ENCODE measurements around the gene SNX27. TPM values are rescaled to one million over a fixed set of nuclear protein-coding genes. Genes with fewer than 3 reads are reported as not detected.
A peak's percentile ranks its signal among the peaks of the same experiment; 100 is the strongest.

The SNX27 gene
- total RNA-seq (2021), result 50.0 to 56.0 TPM (median 50.3 TPM) in 3 replicates
- percentile 79 among the genes with signal in this experiment for Bru-seq, nascent RNA
- long read RNA-seq, experiment 1, full-length matches to known transcripts, result 25 of 106 reads
- long read RNA-seq, experiment 1, partial matches to known transcripts, result 5 of 106 reads
- long read RNA-seq, experiment 1, other reads (novel, unspliced or antisense), result 76 of 106 reads
- long read RNA-seq, experiment 2, partial matches to known transcripts, result 2 of 24 reads
- long read RNA-seq, experiment 2, other reads (novel, unspliced or antisense), result 22 of 24 reads
- long read RNA-seq, experiment 3, full-length matches to known transcripts, result 2 of 5 reads
- long read RNA-seq, experiment 3, partial matches to known transcripts, result 2 of 5 reads
- long read RNA-seq, experiment 3, other reads (novel, unspliced or antisense), result 1 of 5 reads

- peak within 1 kb of the TSS; percentile 93 for H3K4me3 Mint-ChIP-seq
- ChIA-PET CTCF (interaction anchor here (0.5 to 1.5 kb wide), 6 partner anchors 18 to 253 kb away, joined by 3 to 21 read pairs (median 3); partner anchors contain the start of gene CELF3), POLR2A (interaction anchor here (0.5 to 1.5 kb wide), 6 partner anchors 72 to 238 kb away, joined by 3 to 7 read pairs (median 4); partner anchors contain the start of genes C2CD4D and TUFT1)
- H3K27me3 Mint-ChIP-seq (ENCODE audit: low read depth), result peaks cover 3% of the 10 kb centered on the region; the same call in 1 of the 2 replicates
- H3K27ac Mint-ChIP-seq, result peak within 1 kb of the TSS; percentile 83
- ATAC-seq (peak; percentile 92), DNase-seq (ENCODE audit: low spot score) (peak; percentile 96)
- 0 out of 2 replicates have a peak, but pooled peaks cover 2% of the 10 kb centered on the region for H3K36me3 Mint-ChIP-seq
- H3K4me1 Mint-ChIP-seq, result peaks cover 22% of the 10 kb centered on the region
- no peaks in the 10 kb centered on the region for H3K9me3 Mint-ChIP-seq
- TF ChIP-seq SP1 (CRISPR knock-in tag; conservative IDR thresholded peaks at IDR 0.05) (peak; percentile 93), USF2 (CRISPR knock-in tag; IDR thresholded peaks at IDR 0.05) (peak; percentile 27; the same call in 1 of the 2 replicates), ZNF219 (CRISPR knock-in tag; IDR thresholded peaks at IDR 0.05; ENCODE audit: borderline replicate concordance) (0 out of 2 replicates have a peak, but pooled peaks have one; percentile 22), NR1H2 (CRISPR knock-in tag; IDR thresholded peaks at IDR 0.05) (no peak), PRRX2 (CRISPR knock-in tag; IDR thresholded peaks at IDR 0.05) (no peak), SMAD4 (CRISPR knock-in tag; IDR thresholded peaks at IDR 0.05) (no peak), JAZF1 (CRISPR knock-in tag; IDR thresholded peaks at IDR 0.05) (no peak), NFATC4 (CRISPR knock-in tag; IDR thresholded peaks at IDR 0.05) (no peak), TEAD4 (CRISPR knock-in tag; IDR thresholded peaks at IDR 0.05) (peak; percentile 62), CDX4 (CRISPR knock-in tag; IDR thresholded peaks at IDR 0.05; ENCODE audit: borderline replicate concordance) (no peak), ETV6 (CRISPR knock-in tag; IDR thresholded peaks at IDR 0.05) (peak; percentile 67; the same call in 1 of the 2 replicates), GABPB1 (CRISPR knock-in tag; IDR thresholded peaks at IDR 0.05) (no peak), RORB (CRISPR knock-in tag; IDR thresholded peaks at IDR 0.05) (no peak), NR2C2 (CRISPR knock-in tag; IDR thresholded peaks at IDR 0.05) (peak; percentile 27; the same call in 1 of the 2 replicates), PREB (CRISPR knock-in tag; IDR thresholded peaks at IDR 0.05; ENCODE audit: borderline replicate concordance) (no peak), SMAD3 (CRISPR knock-in tag; IDR thresholded peaks at IDR 0.05; ENCODE audit: borderline replicate concordance) (no peak), SOX15 (CRISPR knock-in tag; IDR thresholded peaks at IDR 0.05) (no peak), TP53 (CRISPR knock-in tag; IDR thresholded peaks at IDR 0.05) (no peak), AFF4 (CRISPR knock-in tag; IDR thresholded peaks at IDR 0.05; ENCODE audit: borderline replicate concordance) (no peak)
- TF ChIP-seq, protein P1, sequence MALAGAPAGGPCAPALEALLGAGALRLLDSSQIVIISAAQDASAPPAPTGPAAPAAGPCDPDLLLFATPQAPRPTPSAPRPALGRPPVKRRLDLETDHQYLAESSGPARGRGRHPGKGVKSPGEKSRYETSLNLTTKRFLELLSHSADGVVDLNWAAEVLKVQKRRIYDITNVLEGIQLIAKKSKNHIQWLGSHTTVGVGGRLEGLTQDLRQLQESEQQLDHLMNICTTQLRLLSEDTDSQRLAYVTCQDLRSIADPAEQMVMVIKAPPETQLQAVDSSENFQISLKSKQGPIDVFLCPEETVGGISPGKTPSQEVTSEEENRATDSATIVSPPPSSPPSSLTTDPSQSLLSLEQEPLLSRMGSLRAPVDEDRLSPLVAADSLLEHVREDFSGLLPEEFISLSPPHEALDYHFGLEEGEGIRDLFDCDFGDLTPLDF (CRISPR knock-in tag; IDR thresholded peaks at IDR 0.05), result no peak
- TF ChIP-seq, protein P2, sequence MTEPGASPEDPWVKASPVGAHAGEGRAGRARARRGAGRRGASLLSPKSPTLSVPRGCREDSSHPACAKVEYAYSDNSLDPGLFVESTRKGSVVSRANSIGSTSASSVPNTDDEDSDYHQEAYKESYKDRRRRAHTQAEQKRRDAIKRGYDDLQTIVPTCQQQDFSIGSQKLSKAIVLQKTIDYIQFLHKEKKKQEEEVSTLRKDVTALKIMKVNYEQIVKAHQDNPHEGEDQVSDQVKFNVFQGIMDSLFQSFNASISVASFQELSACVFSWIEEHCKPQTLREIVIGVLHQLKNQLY (CRISPR knock-in tag; IDR thresholded peaks at IDR 0.05), result no peak
- TF ChIP-seq, protein P3, sequence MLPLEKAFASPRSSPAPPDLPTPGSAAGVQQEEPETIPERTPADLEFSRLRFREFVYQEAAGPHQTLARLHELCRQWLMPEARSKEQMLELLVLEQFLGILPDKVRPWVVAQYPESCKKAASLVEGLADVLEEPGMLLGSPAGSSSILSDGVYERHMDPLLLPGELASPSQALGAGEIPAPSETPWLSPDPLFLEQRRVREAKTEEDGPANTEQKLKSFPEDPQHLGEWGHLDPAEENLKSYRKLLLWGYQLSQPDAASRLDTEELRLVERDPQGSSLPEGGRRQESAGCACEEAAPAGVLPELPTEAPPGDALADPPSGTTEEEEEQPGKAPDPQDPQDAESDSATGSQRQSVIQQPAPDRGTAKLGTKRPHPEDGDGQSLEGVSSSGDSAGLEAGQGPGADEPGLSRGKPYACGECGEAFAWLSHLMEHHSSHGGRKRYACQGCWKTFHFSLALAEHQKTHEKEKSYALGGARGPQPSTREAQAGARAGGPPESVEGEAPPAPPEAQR (CRISPR knock-in tag; IDR thresholded peaks at IDR 0.05), result no peak
- TF ChIP-seq, protein P4, sequence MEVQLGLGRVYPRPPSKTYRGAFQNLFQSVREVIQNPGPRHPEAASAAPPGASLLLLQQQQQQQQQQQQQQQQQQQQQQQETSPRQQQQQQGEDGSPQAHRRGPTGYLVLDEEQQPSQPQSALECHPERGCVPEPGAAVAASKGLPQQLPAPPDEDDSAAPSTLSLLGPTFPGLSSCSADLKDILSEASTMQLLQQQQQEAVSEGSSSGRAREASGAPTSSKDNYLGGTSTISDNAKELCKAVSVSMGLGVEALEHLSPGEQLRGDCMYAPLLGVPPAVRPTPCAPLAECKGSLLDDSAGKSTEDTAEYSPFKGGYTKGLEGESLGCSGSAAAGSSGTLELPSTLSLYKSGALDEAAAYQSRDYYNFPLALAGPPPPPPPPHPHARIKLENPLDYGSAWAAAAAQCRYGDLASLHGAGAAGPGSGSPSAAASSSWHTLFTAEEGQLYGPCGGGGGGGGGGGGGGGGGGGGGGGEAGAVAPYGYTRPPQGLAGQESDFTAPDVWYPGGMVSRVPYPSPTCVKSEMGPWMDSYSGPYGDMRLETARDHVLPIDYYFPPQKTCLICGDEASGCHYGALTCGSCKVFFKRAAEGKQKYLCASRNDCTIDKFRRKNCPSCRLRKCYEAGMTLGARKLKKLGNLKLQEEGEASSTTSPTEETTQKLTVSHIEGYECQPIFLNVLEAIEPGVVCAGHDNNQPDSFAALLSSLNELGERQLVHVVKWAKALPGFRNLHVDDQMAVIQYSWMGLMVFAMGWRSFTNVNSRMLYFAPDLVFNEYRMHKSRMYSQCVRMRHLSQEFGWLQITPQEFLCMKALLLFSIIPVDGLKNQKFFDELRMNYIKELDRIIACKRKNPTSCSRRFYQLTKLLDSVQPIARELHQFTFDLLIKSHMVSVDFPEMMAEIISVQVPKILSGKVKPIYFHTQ (CRISPR knock-in tag; IDR thresholded peaks at IDR 0.05), result no peak
Observed at GRCh38 chr1:151611832-151612500, at the start of gene SNX27. Gene SNX27 (plus strand): TSS chr1:151612050. CDS start chr1:151612202, 152 bp downstream.

Measured in WTC11 (cell line).